Measurements from ENCODE around the gene ZKSCAN7.

- TF ChIP-seq CTCF (IDR thresholded peaks at IDR 0.05; ENCODE audit: extremely low read depth in 1 of 2, insufficient read depth in 1 of 2, low read depth in 1 of 2, low read length in 2 of 2), result no peak
- no peak for TF ChIP-seq POLR2AphosphoS5 (IDR thresholded peaks at IDR 0.05; ENCODE audit: insufficient read depth, low read depth, low read length)
- TF ChIP-seq POLR2A (IDR thresholded peaks at IDR 0.05; ENCODE audit: low read depth, low read length), result no peak
- TF ChIP-seq EZH2 (IDR thresholded peaks at IDR 0.05; ENCODE audit: borderline replicate concordance, low read depth, low read length, severe bottlenecking), result no peak
- TF ChIP-seq JUN (IDR thresholded peaks at IDR 0.05; ENCODE audit: borderline replicate concordance, insufficient read depth, insufficient read length, low read depth), result no peak
- TF ChIP-seq FOS (IDR thresholded peaks at IDR 0.05; ENCODE audit: borderline replicate concordance, insufficient read depth, low read length), result no peak
Measured at GRCh38 chr3:44571024-44571423, 16.0 kb downstream of the ZKSCAN7 start.
